Effector memory CD8-positive, alpha-beta T cell (primary cell): ENCODE data around the gene SPATA31C1.

Experiments used
- ATAC-seq: fragments of 150-1000 bp; cut with Tn5 transposase; replicated peaks from 2 replicates; pipeline ENCODE4 v1.10.0; 2021; ENCODE audit warnings: mild to moderate bottlenecking, moderate library complexity
- DNase-seq, 3 experiments: peaks; one replicate each; pipeline ENCODE4 v3.0.0; 2021
- H3K27ac Mint-ChIP-seq, 2 donors: one replicate each; pipeline ENCODE4 v1.8.0; 2022; ENCODE audit warnings: mild to moderate bottlenecking in 2 of 2, mixed read lengths in 2 of 2, moderate library complexity in 2 of 2
- H3K27me3 Mint-ChIP-seq, 2 donors: one replicate each; pipeline ENCODE4 v1.8.0; 2022; ENCODE audit warnings: mixed read lengths in 2 of 2
- H3K36me3 Mint-ChIP-seq: one replicate; pipeline ENCODE4 v1.8.0; 2022; ENCODE audit warnings: mild to moderate bottlenecking, moderate library complexity, mixed read lengths; ENCODE audit not compliant: insufficient read depth
- H3K4me1 Mint-ChIP-seq, 2 donors: one replicate each; pipeline ENCODE4 v1.8.0; 2022; ENCODE audit warnings: low read depth in 2 of 2, mixed read lengths in 2 of 2
- H3K4me3 Mint-ChIP-seq, 2 donors: one replicate each; pipeline ENCODE4 v1.8.0; 2022; ENCODE audit warnings: mild to moderate bottlenecking in 2 of 2, mixed read lengths in 2 of 2, moderate library complexity in 2 of 2
- H3K9me3 Mint-ChIP-seq, 2 donors: one replicate each; pipeline ENCODE4 v1.8.0; 2022; ENCODE audit warnings: mixed read lengths in 2 of 2

The SPATA31C1 gene

GRCh38 chr9:87964826-87965225 lies 47.1 kb downstream of the SPATA31C1 start:
- Mint-ChIP-seq H3K4me1 (no peaks in the 10 kb centered on the region), H3K9me3 (no peaks in the 10 kb centered on the region), H3K36me3 (no peaks in the 10 kb centered on the region), H3K27me3 (peaks cover 26 to 36% of the 10 kb centered on the region in 2 donors), H3K27ac (no peak overlapping the region), H3K4me3 (no peak overlapping the region)
- no peak for DNase-seq
- ATAC-seq: no peak

- no peak for ATAC-seq
- H3K36me3 Mint-ChIP-seq: no peaks in the 10 kb centered on the region
- no peak overlapping the region for H3K27ac Mint-ChIP-seq
- peaks cover 0 to 10% of the 10 kb centered on the region in 2 donors for H3K27me3 Mint-ChIP-seq
- no peak overlapping the region for H3K4me3 Mint-ChIP-seq
- peaks cover 4 to 5% of the 10 kb centered on the region in 2 donors for H3K4me1 Mint-ChIP-seq
- DNase-seq: no peak
- H3K9me3 Mint-ChIP-seq: no peaks in the 10 kb centered on the region
Observed at GRCh38 chr9:87968155-87968554, 50.4 kb downstream of the SPATA31C1 start.

GRCh38 chr9:87970602-87971001 lies 52.8 kb downstream of the SPATA31C1 start:
- ATAC-seq: no peak
- H3K4me1 Mint-ChIP-seq: peaks cover 14 to 17% of the 10 kb centered on the region in 2 donors

GRCh38 chr9:87973122-87973521 lies 55.4 kb downstream of the SPATA31C1 start:
- H3K4me1 Mint-ChIP-seq: peaks cover 14 to 17% of the 10 kb centered on the region in 2 donors
- no peaks in the 10 kb centered on the region for H3K9me3 Mint-ChIP-seq
- peak overlapping the region; percentile 99 for H3K27ac Mint-ChIP-seq
- H3K27me3 Mint-ChIP-seq: no peaks in the 10 kb centered on the region
- H3K36me3 Mint-ChIP-seq: peaks cover 12% of the 10 kb centered on the region
- DNase-seq (no peak), ATAC-seq (no peak)
- H3K4me3 Mint-ChIP-seq: peak overlapping the region; percentile 95 to 97

More at GRCh38 chr9:87970602-87971001, 52.8 kb downstream of the SPATA31C1 start:
- Mint-ChIP-seq H3K36me3 (peaks cover 12% of the 10 kb centered on the region), H3K27ac (no peak overlapping the region), H3K4me3 (no peak overlapping the region), H3K27me3 (no peaks in the 10 kb centered on the region), H3K9me3 (no peaks in the 10 kb centered on the region)
- DNase-seq: no peak
